ENCODE measurements around the gene TMEM200A.

Gene TMEM200A

GRCh38 chr6:130381459-130382380 is 15.9 kb downstream of the TMEM200A start:
- Histone ChIP-seq H2AFZ (ENCODE audit: low read depth, low read length, severe bottlenecking) (no peak overlapping the region), H3K9me2 (replicated peaks; ENCODE audit: insufficient read depth, low read length) (no peaks in the 10 kb centered on the region), H3K9ac (ENCODE audit: low read length) (no peak overlapping the region), H3K79me2 (ENCODE audit: insufficient read depth, low read length) (no peaks in the 10 kb centered on the region), H3K27ac (ENCODE audit: low read depth, low read length) (no peak overlapping the region), H3K27me3 (ENCODE audit: low read length) (no peaks in the 10 kb centered on the region), H3K9me3 (ENCODE audit: insufficient read depth, low read length) (no peaks in the 10 kb centered on the region), H3K4me2 (ENCODE audit: low read depth, low read length, poor library complexity, severe bottlenecking) (no peak overlapping the region), H3K36me3 (ENCODE audit: low read length) (no peaks in the 10 kb centered on the region), H3K4me3 (ENCODE audit: insufficient read depth, low read length, poor library complexity, severe bottlenecking) (no peak overlapping the region), H4K20me1 (ENCODE audit: low read depth, low read length) (no peaks in the 10 kb centered on the region), H3F3A (ENCODE audit: insufficient read depth) (no peaks in the 10 kb centered on the region)
- no peak for TF ChIP-seq EZH2phosphoT487 (conservative IDR thresholded peaks at IDR 0.05; ENCODE audit: low read length)
- TF ChIP-seq CTCF (IDR thresholded peaks at IDR 0.05; ENCODE audit: insufficient read depth, low read length, poor library complexity, severe bottlenecking): no peak

- no peak overlapping the region for H3K4me3 ChIP-seq (ENCODE audit: insufficient read depth, low read length, poor library complexity, severe bottlenecking)
- no peaks in the 10 kb centered on the region for H4K20me1 ChIP-seq (ENCODE audit: low read depth, low read length)
- no peak overlapping the region for H3K4me2 ChIP-seq (ENCODE audit: low read depth, low read length, poor library complexity, severe bottlenecking)
- H3K9ac ChIP-seq (ENCODE audit: low read length): no peak overlapping the region
- no peaks in the 10 kb centered on the region for H3K9me3 ChIP-seq (ENCODE audit: insufficient read depth, low read length)
- no peaks in the 10 kb centered on the region for H3K27me3 ChIP-seq (ENCODE audit: low read length)
- H3K9me2 ChIP-seq (replicated peaks; ENCODE audit: insufficient read depth, low read length): no peaks in the 10 kb centered on the region
- H3K27ac ChIP-seq (ENCODE audit: low read depth, low read length): no peak overlapping the region
- H3K79me2 ChIP-seq (ENCODE audit: insufficient read depth, low read length): no peaks in the 10 kb centered on the region
- no peaks in the 10 kb centered on the region for H3F3A ChIP-seq (ENCODE audit: insufficient read depth)
- no peaks in the 10 kb centered on the region for H3K36me3 ChIP-seq (ENCODE audit: low read length)
- H2AFZ ChIP-seq (ENCODE audit: low read depth, low read length, severe bottlenecking): no peak overlapping the region
- TF ChIP-seq EZH2phosphoT487 (conservative IDR thresholded peaks at IDR 0.05; ENCODE audit: low read length) (no peak), CTCF (IDR thresholded peaks at IDR 0.05; ENCODE audit: insufficient read depth, low read length, poor library complexity, severe bottlenecking) (no peak)
These were observed 17.2 kb downstream of the TMEM200A start for GRCh38 chr6:130382872-130383490.

GRCh38 chr6:130385064-130385695 is 19.4 kb downstream of the TMEM200A start:
- no peaks in the 10 kb centered on the region for H3K36me3 ChIP-seq (ENCODE audit: low read length)
- H3K9me3 ChIP-seq (ENCODE audit: insufficient read depth, low read length): no peaks in the 10 kb centered on the region
- TF ChIP-seq EZH2phosphoT487 (conservative IDR thresholded peaks at IDR 0.05; ENCODE audit: low read length) (no peak), CTCF (IDR thresholded peaks at IDR 0.05; ENCODE audit: insufficient read depth, low read length, poor library complexity, severe bottlenecking) (no peak)

More at GRCh38 chr6:130385064-130385695, 19.4 kb downstream of the TMEM200A start:
- Histone ChIP-seq H4K20me1 (ENCODE audit: low read depth, low read length) (no peaks in the 10 kb centered on the region), H3K9me2 (replicated peaks; ENCODE audit: insufficient read depth, low read length) (no peaks in the 10 kb centered on the region), H3K4me2 (ENCODE audit: low read depth, low read length, poor library complexity, severe bottlenecking) (no peak overlapping the region), H3K9ac (ENCODE audit: low read length) (no peak overlapping the region), H3K4me3 (ENCODE audit: insufficient read depth, low read length, poor library complexity, severe bottlenecking) (no peak overlapping the region), H3K27me3 (ENCODE audit: low read length) (no peaks in the 10 kb centered on the region), H3F3A (ENCODE audit: insufficient read depth) (no peaks in the 10 kb centered on the region), H3K79me2 (ENCODE audit: insufficient read depth, low read length) (no peaks in the 10 kb centered on the region), H3K27ac (ENCODE audit: low read depth, low read length) (no peak overlapping the region), H2AFZ (ENCODE audit: low read depth, low read length, severe bottlenecking) (no peak overlapping the region)
